Measurements from ENCODE around the gene HNRNPL. TPM values are rescaled to one million over a fixed set of nuclear protein-coding genes. Genes with fewer than 3 reads are reported as not detected.

The HNRNPL gene
- polyA plus RNA-seq, 2 of the 4 experiments (the other 2 are of a cell fraction) = 380 to 487 TPM

- Histone ChIP-seq H3K4me3 (peak overlapping the region; percentile 69), H3K4me2 (peak overlapping the region; percentile 85), H3K9me3 (no peaks in the 10 kb centered on the region), H3K27ac (peak overlapping the region; percentile 93 to 96), H3K4me1 (peaks cover 49% of the 10 kb centered on the region)
- TF ChIP-seq USF2 (IDR thresholded peaks at IDR 0.05) (peak; percentile 75), JUNB (IDR thresholded peaks at IDR 0.05) (no peak), RFX5 (IDR thresholded peaks at IDR 0.05) (no peak; the same call in 1 of the 2 replicates), NFE2L2 (conservative IDR thresholded peaks at IDR 0.05; ENCODE audit: low read length) (no peak), E2F6 (IDR thresholded peaks at IDR 0.05; ENCODE audit: borderline replicate concordance, low read depth) (peak; percentile 99), KDM5A (IDR thresholded peaks at IDR 0.05) (no peak), MAX (IDR thresholded peaks at IDR 0.05) (peak; percentile 100), PHF8 (IDR thresholded peaks at IDR 0.05; ENCODE audit: borderline replicate concordance, low read depth) (peak; percentile 91), KDM1A (IDR thresholded peaks at IDR 0.05; ENCODE audit: low read depth) (no peak), RARB (CRISPR knock-in tag; IDR thresholded peaks at IDR 0.05) (peak; percentile 84), ZSCAN20 (CRISPR knock-in tag; IDR thresholded peaks at IDR 0.05) (no peak), CBX2 (IDR thresholded peaks at IDR 0.05; ENCODE audit: borderline replicate concordance, low read depth) (no peak), BHLHE40 (IDR thresholded peaks at IDR 0.05; ENCODE audit: low read depth, low read length) (peak; percentile 44; the same call in 1 of the 2 replicates), FOSL2 (IDR thresholded peaks at IDR 0.05) (no peak), FOSL2 (CRISPR knock-in tag; IDR thresholded peaks at IDR 0.05) (peak; percentile 37; the same call in 1 of the 2 replicates), EP300 (IDR thresholded peaks at IDR 0.05) (peak in 1 of 2 experiments; percentile 43; a peak in 1 of 5 replicates), POLR2A (IDR thresholded peaks at IDR 0.05; ENCODE audit: low read length) (no peak; the same call in 1 of the 2 replicates), TP53 (CRISPR knock-in tag; IDR thresholded peaks at IDR 0.05) (peak; percentile 96), MYC (IDR thresholded peaks at IDR 0.05; ENCODE audit: borderline replicate concordance, low read length) (peak; percentile 100), CHD2 (IDR thresholded peaks at IDR 0.05; ENCODE audit: low read length, partially characterized antibody) (peak; percentile 68), EHF (CRISPR knock-in tag; IDR thresholded peaks at IDR 0.05) (0 out of 2 replicates have a peak, but pooled peaks have one; percentile 74), GATA3 (IDR thresholded peaks at IDR 0.05; ENCODE audit: borderline replicate concordance) (0 out of 2 replicates have a peak, but pooled peaks have one; percentile 29), ATOH8 (CRISPR knock-in tag; IDR thresholded peaks at IDR 0.05; ENCODE audit: low read depth) (peak; percentile 84; the same call in 1 of the 2 replicates), CEBPB (IDR thresholded peaks at IDR 0.05) (peak in 1 of 2 experiments; percentile 66; a peak in 1 of 4 replicates), CBX8 (IDR thresholded peaks at IDR 0.05) (no peak), RAD21 (conservative IDR thresholded peaks at IDR 0.05 in 1 of 2, IDR thresholded peaks at IDR 0.05 in 1 of 2) (peak; percentile 4 to 36; a peak in 2 of 5 replicates), RCOR1 (IDR thresholded peaks at IDR 0.05; ENCODE audit: low read depth, low read length) (no peak), ESRRA (IDR thresholded peaks at IDR 0.05; ENCODE audit: borderline replicate concordance, low read length) (no peak), MAFK (IDR thresholded peaks at IDR 0.05; ENCODE audit: partially characterized antibody) (no peak), SMC3 (IDR thresholded peaks at IDR 0.05) (no peak; the same call in 2 of the 3 replicates), NPAS2 (CRISPR knock-in tag; IDR thresholded peaks at IDR 0.05; ENCODE audit: borderline replicate concordance) (no peak), PBX3 (IDR thresholded peaks at IDR 0.05) (peak; percentile 77), TFCP2L1 (CRISPR knock-in tag; IDR thresholded peaks at IDR 0.05) (0 out of 2 replicates have a peak, but pooled peaks have one; percentile 64), RNF2 (IDR thresholded peaks at IDR 0.05; ENCODE audit: borderline replicate concordance, low read depth) (no peak), MAZ (IDR thresholded peaks at IDR 0.05; ENCODE audit: borderline replicate concordance, low read depth, low read length) (peak; percentile 95; the same call in 1 of the 2 replicates), POLR2AphosphoS2 (conservative IDR thresholded peaks at IDR 0.05; ENCODE audit: low read length) (peak; percentile 96), HOXB5 (CRISPR knock-in tag; IDR thresholded peaks at IDR 0.05) (peak; percentile 72), HOXA7 (CRISPR knock-in tag; IDR thresholded peaks at IDR 0.05) (peak; percentile 96), CHD4 (IDR thresholded peaks at IDR 0.05; ENCODE audit: borderline replicate concordance) (no peak)
- CTCF ChIA-PET = interaction anchor here (0.6 to 4.3 kb wide), 20 partner anchors 8 to 615 kb away, joined by 3 to 21 read pairs (median 3); partner anchors contain the start of genes ECH1, MRPS12 and SARS2
- FAIRE-seq = peak; percentile 92
- peak; percentile 11 for ATAC-seq
- WGBS (ENCODE audit: missing lambda C conversion rate) = 2% methylated on average over 51 of the region's 76 CpGs
- POLR2A ChIA-PET = interaction anchor here (0.5 to 2.8 kb wide), 37 partner anchors 9 to 917 kb away, joined by 3 to 62 read pairs (median 4); partner anchors contain the start of genes ACTN4, ECH1, EIF3K and FBXO17
- DNase-seq (ENCODE audit: low read depth in 1 of 2, low spot score in 1 of 2) = peak; percentile 99 to 100
Measured at GRCh38 chr19:38849147-38849859, 483 bp downstream of the HNRNPL start.

All from A549 (cell line).